GM18868 (cell line): ENCODE data around the gene SPRYD3.
A peak's percentile ranks its signal among the peaks of the same experiment; 100 is the strongest.
"Not testable (repeated sequence)": the region's sequence is repeated elsewhere in the genome, so short reads cannot be mapped to it uniquely, and the experiment has no call there.

ENCODE experiments used
- ATAC-seq: cut with Tn5 transposase; IDR thresholded peaks from one replicate; pipeline ENCODE4 v1.9.1; 2021; ENCODE audit warnings: mild to moderate bottlenecking, moderate library complexity; ENCODE audit not compliant: unreplicated experiment

SPRYD3 gene

GRCh38 chr12:53079226-53080117 lies at the start of gene SPRYD3:
Gene SPRYD3 (minus strand): TSS chr12:53079390. CDS start chr12:53079333, 57 bp downstream.
- peak; percentile 100 for ATAC-seq

DNA sequence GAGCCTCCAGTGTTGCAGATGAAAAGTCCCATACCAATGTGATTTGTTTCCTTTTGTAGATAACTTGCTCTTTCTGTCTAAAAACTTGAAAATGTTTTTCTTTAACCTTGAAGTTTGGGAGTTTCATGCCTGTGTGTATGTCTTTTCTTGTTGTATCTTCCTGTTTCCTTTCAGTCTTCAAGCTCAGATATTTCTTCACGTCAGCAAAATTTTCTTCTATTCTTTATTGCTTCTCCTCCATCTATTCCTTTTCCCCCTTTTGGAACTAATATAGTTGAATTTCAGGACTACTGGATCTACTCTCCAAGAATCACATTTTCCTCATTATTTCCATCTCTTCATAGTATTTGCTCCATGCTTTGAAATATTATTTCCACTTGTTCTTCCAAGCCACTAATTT lies 48.0 kb upstream of the SPRYD3 start:
- no peak for ATAC-seq

DNA sequence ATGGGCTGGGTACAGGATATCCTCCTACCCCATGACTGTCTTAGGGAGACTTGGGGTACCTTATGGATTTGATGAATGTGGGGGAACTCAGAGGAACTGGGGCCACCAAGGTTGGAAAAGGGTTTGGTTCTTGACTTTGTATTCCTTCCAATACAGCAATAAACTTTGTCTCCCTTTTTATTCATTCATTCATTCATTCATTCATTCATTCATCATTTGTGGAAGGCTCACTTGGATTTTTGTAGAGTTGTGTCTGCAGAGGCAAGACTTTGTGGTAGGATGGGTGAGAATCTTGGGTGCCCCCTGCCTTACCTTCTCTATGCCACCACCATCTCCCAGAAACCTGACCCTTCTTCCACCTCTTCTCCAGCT lies 45.1 kb upstream of the SPRYD3 start:
- ATAC-seq, result no peak

DNA sequence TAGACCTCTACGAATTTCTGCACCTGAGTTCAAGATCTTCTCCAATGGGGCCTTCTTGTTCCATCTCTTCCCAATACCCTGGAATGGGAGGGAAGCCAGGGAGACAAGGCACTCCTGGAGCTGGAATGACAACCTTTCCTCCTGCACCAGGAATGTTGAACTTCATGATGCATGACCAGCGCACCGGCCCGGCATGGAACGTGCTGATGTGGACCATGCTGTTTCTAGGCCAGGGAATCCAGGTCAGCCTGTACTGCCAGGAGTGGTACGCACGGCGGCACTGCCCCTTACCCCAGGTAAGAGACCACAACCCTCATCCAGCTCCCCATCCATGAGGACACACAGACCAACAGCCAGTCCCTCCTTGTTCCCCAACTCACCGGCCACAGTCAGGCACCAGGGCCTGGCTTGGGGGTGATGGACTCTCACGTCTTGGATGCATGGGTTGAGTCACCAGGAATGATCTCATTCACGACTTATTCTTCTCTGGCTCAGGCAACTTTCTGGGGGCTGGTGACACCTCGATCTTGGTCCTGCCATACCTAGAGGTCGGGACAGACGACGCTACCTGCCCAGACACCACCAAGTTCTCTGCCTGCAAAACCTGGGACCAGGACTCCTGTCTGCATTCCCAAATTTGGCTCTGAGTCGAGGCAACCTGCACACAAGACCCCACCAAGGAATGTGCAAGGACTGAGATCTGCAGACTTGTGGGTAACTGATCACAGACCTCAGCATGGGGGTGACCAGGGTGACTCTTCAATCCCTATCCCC lies 44.6 kb upstream of the SPRYD3 start:
- ATAC-seq, result no peak

DNA sequence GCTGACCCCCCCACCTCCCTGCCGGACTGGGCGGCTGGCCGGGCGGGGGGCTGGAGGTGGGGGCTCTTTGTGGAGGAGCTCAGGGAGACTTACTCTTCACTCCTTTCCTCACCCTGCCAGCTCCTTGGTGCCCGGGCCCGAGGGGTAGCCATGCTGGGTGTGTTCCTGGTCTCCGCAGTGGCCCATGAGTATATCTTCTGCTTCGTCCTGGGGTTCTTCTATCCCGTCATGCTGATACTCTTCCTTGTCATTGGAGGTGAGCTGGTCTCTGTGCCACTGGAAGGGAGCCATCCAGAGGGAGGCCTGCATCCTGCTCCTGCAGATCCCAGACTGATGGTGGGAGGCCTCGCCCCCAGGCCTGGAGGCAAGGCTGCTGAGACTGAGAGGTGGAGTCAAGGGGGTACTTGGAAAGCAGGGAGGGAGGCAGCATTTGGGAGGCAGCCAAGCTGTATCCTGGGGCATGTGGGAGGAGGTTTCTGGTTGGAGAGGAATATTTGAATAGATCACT lies 43.8 kb upstream of the SPRYD3 start:
- ATAC-seq, result no peak

DNA sequence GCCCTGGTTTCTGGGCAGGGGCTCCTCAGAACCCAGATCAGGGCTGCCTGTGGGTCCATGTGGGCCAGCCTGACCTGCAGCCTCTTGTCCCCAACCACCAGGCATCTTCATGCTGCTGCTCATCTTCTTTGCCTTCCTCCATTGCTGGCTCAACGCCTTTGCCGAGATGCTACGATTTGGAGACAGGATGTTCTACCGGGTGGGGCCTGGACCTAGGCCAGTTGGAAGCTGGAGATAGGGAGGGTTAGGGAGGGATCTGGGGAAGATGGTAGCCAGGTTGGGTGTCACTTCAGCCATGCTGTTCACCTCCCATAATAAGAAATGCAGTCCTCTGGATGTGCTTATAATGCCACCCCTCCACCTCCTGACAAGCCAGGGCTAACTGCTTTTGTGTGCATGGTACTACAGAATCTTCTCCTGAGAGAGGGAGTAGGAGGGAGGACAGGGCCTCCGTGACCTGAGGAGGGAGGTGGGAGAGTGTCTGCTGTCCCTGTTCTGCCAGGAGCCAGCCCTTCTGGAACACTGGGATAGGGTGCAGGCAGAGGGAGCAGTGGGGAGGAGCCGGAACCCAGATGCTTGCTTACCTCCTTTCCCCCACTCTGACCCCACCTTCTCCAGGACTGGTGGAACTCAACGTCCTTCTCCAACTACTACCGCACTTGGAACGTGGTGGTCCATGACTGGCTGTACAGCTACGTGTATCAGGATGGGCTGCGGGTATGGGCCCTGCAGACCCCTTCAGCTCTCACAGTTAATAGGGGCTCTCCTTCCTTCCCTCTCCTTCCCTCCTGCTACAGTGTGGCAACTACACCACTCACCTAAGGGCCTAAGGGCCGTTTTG lies 41.7 kb upstream of the SPRYD3 start:
- ATAC-seq, result no peak

GRCh38 chr12:53118751-53119300 lies 39.6 kb upstream of the SPRYD3 start:
- no peak for ATAC-seq

DNA sequence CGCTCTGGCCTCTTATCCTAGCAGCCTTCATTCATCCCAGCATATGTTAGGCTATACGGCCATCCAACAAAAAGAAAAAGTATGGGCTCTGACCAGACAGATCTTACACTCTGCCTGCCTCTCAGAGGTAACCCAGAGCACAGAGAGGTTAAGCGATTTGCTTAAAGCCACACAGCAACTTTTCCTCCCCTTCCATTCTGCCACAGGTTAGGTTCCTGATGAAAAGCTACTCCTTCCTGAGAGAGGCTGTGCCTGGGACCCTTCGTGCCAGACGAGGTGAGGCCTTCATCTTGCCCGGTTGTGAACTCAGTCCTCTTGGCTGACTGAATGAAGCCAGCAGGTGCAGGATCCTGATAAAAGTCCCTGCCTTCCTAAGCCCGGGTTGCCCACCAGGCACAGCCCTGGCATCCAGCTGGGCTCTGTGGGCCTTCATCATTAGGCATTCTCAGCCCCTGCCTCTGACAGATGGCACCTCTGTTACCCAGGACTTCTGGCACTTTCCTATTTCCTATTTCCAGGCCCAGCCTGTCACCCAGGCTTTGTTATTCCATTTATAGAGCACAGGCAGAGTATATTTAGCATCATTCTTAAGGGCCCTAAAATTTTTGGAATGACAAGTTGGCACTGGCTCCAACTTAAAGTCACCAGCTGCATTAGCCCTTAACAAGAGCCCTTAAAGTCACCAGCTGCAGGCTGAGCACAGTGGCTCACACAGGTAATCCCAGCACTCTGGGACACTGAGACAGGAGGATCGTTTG lies 36.9 kb upstream of the SPRYD3 start:
- no peak for ATAC-seq

DNA sequence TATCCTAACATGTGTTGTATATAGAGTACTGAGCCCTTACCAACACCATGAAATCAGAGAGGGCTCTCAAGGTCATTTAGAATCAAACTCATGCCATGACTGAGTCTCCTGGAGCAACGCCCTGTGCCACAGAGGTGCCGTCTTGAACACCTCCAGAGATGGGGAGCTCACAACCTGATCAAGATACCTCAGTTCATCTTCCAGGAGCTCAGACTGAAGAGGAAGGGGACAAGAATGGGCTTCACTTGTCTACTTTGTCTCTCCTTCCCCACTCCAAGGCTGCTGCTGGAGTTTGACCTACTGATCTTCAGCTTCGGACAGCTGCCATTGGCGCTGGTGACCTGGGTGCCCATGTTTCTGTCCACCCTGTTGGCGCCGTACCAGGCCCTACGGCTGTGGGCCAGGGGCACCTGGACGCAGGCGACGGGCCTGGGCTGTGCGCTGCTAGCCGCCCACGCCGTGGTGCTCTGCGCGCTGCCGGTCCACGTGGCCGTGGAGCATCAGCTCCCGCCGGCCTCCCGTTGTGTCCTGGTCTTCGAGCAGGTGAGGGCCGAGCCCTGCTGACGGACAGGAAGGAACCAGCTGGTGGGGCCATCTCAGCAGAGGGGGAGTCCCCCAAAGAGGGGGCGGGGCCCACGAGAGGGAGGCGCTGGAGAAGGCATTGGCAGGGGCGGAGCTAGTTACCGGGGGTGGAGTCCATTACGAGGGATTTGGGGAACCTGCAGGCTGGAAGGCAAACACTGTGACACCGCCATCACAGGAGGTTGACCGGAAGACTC lies 36.1 kb upstream of the SPRYD3 start:
- no peak for ATAC-seq

- ATAC-seq, result no peak
These were observed 34.8 kb upstream of the SPRYD3 start for GRCh38 chr12:53113951-53114350.

GRCh38 chr12:53113136-53113705 lies 34.0 kb upstream of the SPRYD3 start:
- ATAC-seq, result no peak

- ATAC-seq, result not testable (repeated sequence)
These were observed 33.2 kb upstream of the SPRYD3 start for GRCh38 chr12:53112431-53112830.

DNA sequence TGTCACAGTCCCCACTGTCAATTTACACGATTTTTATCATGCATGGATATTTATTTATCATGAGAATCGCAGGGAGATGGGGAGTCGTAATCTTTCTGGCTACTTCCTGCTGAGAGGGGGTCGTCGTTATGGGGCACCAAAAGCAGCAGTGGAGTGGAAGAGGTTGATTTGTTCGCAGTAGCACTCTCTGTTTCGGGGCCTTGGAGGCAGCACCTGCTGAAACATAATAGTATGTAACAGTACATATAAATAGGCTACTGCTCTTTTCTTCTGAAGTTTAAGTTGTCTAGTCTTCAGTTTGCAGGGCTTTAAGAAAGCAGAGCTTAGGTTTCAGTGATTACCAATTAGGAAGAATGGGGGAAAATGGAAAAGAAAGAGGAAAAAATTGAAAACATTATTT lies 27.9 kb upstream of the SPRYD3 start:
- ATAC-seq, result no peak

DNA sequence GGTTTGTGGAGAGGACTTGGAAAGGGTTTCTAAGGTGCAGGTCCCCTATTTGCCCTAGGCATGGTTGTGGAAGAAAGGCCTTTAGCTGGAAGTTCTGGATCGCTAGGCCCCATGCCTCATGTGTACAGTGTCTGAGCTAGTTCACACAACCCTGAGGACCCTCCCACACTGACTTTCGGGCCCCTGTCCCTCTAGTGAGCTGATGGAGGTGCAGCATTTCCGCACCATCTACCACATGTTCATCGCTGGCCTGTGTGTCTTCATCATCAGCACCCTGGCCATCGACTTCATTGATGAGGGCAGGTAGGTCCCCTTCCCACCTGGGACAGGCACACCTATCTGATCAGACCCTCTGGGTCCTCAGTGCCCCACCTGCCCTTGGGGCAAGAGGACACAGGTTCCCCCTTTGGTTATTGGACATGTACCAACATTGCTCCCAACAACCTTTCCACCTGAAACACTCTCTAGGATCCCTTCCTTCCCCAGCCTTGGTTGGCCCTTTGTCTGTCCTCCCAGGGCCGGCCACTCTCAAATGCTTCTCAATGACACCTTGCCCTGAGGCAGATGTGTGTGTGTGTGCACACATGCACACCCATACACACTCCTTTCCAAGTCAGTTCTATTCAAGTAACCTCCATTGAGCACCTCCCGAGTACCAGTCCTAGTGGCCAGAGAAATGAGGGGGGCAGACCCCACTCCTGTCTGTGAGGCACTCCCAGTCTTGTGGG lies 26.7 kb upstream of the SPRYD3 start:
- no peak for ATAC-seq

GRCh38 chr12:53105256-53105655 lies 26.1 kb upstream of the SPRYD3 start:
- no peak for ATAC-seq

DNA sequence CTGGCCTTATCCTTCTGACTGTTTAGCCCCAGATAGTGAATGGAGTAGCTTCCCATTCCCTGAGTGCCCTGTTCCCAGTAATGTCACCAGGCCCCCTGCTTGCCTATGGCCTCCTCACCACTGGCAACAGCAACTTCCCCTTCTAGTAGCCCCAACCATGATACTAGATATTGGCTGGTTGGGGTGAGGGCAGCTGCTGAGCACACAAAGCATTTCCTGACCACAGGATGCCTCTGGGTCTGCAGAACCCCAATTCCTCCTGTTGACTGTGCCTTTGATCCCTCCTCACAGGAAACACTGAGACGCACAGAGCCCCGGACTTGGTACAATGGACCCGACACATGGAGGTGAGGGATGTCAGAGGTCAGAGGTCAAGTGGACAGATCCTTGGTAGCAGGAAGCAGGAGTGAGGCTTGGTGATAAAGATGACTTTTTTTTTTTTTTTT lies 24.7 kb upstream of the SPRYD3 start:
- ATAC-seq, result no peak

- ATAC-seq, result peak; percentile 43
These were observed 24.0 kb upstream of the SPRYD3 start, which contains the start of gene SOAT2 for GRCh38 chr12:53102883-53103807. Gene SOAT2 (plus strand): TSS chr12:53103486. CDS start chr12:53103578, 92 bp downstream.
